CD4-positive, alpha-beta T cell treated with Interleukin-2 at 100 ng/mL for 4 hours (primary cell): ENCODE results near the gene BBS5.
"Not testable (repeated sequence)": the region's sequence is repeated elsewhere in the genome, so short reads cannot be mapped to it uniquely, and the experiment has no call there.

ENCODE experiments used
- DNase-seq: peaks from one replicate; pipeline ENCODE4 v3.0.0-alpha.2; 2020; ENCODE audit warnings: low spot score

Gene BBS5

DNA sequence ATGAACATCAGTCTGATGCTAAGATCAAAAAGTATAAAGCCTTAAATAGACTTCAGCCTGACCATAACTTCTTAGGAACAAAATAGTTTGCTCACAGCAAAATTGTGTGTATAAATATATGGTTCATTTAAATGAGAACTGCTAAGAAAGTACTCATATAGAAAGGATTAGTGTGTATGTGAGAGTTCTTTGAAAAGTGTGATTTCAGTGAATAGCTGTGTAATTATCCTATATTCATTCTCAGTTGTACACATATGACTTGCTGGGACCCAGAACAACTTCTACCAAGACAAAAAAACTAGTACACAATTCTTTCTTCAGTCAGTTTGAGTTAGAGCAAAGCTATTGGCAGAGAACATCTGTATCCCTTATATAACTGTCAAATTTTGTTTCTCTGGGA lies 7.2 kb downstream of the BBS5 start:
- no peak for DNase-seq

DNA sequence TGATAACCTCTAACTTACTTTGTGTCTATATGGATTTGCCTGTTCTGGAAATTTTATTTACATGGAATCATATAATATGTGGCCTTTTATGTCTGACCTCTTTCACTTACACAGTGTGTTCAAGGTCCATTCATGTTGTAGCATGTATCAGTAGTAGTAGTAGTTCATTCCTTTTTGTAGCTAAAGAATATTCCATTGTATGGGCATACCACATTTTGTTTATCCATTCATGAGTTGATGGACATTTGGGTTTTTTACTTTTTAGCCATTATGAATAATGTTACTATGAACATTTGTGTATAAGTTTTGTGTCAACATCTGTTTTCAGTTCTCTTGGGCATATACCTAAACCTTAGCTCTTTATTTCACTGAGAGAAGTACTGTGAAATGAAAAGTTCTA lies 11.5 kb downstream of the BBS5 start:
- no peak for DNase-seq

DNA sequence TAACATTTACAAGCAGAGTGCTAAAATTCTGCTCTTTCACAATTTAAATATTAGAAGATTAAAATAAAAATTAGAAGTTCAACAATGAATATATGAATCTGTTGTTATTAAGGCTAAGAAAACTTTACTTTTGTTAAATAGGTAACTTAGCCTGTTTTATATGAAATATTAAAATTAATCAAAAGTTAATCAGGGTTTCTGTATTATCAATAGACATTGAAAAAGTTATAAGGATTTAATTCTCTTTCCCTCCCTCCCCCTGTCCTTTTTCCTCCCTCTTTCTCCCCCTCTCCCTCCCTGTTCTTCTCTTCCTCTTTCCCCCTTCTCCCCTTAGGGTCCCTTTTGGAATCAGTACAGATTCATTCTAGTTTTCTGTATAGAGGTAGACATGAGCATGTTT lies 12.1 kb downstream of the BBS5 start:
- DNase-seq = no peak

DNA sequence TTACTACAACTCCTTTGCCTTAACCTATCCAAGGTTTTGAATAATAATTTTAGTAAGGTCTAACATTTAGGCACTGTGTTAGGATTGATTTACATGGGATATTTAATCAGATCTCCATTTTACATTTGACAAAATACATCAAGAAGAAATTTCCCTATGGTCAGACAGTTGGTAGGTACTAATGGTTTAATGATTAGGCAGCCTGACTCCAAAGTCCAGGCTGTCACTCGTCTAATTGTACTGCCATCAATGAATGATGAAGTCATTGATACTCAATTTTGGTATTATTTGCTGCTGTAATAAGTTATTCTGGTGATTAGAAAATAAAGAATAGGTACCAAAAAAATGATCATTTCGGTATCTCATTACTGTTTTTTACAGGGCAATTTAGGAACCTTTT lies 14.1 kb downstream of the BBS5 start:
- no peak for DNase-seq

DNA sequence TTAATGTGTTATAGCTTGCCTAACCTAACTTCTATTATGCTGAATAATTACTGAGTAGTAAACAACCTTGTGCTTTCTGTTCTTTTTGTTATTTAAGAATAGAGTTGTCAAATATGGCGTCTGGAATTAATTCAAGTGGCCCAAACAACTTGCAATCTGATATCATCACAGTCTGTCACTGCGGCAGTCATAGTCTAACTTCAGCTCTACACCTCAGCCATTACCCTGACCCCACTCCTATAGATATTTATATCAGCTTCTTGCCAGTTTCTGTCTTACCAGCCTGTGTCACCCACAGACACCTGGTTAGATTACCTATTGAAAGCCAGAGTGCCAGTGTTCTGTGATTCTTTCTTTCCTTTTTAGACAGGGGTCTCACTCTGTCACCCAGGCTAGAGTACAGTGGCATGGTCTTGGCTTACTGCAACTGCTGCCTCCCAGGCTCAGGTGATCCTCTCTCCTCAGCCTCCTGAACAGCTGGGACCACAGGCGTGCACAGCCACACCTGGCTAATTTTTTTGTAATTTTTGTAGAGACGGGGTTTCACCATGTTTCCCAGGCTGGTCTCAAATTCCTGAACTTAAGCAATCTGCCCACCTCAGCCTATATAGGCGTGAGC lies 16.1 kb downstream of the BBS5 start:
- DNase-seq = no peak

GRCh38 chr2:169504651-169505050 lies 25.4 kb downstream of the BBS5 start:
- no peak for DNase-seq

GRCh38 chr2:169507698-169508097 lies 28.4 kb downstream of the BBS5 start:
- DNase-seq = no peak

- DNase-seq = no peak
These were observed 30.1 kb downstream of the BBS5 start, which contains the start of gene KLHL41 for GRCh38 chr2:169509298-169509885. TSS of gene KLHL41 (plus strand) at chr2:169509702. CDS start at chr2:169509779, 77 bp downstream.

DNA sequence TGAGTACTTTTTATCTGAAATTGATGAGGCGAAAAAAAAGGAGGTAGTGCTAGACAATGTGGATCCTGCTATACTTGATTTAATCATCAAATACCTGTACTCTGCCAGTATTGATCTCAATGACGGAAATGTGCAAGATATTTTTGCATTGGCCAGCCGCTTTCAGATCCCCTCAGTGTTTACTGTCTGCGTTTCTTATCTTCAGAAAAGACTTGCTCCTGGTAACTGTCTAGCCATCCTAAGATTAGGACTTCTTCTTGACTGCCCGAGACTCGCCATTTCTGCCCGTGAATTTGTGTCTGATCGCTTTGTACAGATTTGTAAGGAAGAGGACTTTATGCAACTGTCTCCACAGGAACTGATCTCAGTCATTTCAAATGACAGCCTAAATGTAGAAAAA lies 30.7 kb downstream of the BBS5 start:
- no peak for DNase-seq

GRCh38 chr2:169510496-169510895 lies 31.2 kb downstream of the BBS5 start:
- DNase-seq = no peak

- no peak for DNase-seq
These were observed 32.5 kb downstream of the BBS5 start for GRCh38 chr2:169511818-169512217.

DNA sequence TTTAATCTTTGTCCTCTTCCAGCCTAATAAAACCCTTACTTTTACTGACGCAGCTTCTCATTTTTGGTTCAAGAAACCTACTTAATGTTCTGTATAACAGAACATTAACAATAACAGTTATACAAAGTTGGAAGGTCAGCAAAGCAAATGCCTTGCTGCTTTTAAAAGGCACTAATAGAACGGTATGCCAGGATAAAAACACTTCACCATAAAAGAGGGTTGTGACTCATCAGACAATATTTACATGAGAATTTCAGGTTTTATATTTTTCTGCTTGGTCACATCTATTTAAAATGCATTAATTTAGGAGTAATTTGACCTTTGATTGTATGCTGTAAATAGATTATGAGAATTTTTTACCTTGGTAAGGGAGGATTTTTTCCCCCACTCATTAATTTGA lies 33.2 kb downstream of the BBS5 start:
- no peak for DNase-seq

- DNase-seq = no peak
These were observed 33.8 kb downstream of the BBS5 start for GRCh38 chr2:169513094-169513493.

DNA sequence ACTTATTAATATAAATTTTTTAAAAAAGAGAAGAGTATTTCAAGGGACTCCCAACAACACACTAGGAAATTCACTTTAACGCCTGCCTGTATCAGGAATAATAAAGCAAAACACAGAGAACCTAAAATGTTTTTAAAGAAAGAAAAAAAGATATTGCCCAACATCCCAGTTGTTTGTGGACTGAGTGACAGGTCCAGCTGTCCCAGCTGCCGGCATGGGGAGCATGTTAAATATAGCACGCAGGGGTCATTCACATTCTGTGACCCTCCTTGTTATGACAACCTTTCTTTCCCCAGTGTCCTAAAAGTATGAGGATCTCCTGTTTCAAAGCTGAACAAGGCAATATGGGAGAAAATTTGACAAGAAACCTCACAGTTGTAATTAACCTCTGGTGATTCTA lies 34.6 kb downstream of the BBS5 start:
- no peak for DNase-seq

- not testable (repeated sequence) for DNase-seq
These were observed 35.5 kb downstream of the BBS5 start for GRCh38 chr2:169514758-169515157.

DNA sequence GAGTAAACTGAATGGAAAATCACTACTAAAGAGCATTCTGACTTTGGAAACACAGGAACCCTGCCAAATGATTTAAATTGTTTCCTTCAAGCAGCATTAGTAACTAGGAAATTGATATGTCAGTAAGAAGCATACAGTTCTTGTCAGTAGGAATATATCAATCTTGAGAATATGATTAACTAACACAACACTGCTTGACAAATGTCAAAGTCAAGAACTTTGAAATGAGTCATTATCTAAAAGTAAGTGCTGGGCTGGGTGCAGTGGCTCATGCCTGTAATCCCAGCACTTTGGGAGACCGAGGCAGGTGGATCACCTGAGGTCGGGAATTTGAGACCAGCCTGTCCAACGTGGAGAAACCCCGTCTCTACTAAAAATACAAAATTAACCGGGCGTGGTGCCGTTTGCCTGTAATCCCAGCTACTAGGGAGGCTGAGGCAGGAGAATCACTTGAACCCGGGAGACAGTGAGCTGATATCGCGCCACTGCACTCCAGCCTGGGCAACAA lies 37.2 kb downstream of the BBS5 start:
- DNase-seq = not testable (repeated sequence)

- DNase-seq = no peak
These were observed 41.6 kb downstream of the BBS5 start for GRCh38 chr2:169520896-169521295.

GRCh38 chr2:169523681-169524080 lies 44.4 kb downstream of the BBS5 start:
- no peak for DNase-seq

DNA sequence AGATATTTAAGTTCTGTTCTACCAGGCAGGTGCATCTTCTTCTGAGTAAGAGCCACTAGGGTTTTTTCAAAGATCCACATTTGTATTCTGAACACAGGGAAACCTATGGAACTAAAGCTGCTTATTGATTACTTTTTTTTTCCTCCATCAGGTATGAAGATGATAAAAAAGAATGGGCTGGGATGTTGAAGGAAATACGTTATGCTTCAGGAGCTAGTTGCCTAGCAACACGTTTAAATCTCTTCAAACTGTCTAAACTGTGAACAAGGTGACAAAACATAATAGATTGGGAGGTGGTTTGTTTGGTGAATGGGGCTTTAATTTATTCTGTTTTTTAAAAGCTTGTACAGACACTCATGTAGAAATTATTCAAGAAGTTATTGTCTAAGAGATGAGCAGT lies 46.1 kb downstream of the BBS5 start:
- no peak for DNase-seq

DNA sequence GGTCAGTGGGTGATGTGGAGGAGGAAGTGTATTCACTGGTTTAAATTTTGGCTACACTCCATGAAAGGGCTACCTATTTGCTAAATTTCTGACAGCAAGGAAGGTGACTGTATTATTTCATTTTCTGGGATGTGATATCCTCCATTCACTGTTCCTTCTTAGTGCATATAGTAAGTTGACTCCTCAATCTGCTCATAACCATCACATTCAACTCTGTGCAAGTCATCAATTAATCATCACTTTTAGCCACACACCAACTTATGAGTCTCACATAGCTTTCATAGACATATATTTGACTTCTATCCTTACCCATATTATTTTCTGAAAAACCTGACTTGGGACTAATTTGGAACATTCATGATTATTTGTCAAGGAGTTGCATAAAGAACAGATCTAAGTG lies 47.2 kb downstream of the BBS5 start:
- DNase-seq = no peak

- peak; percentile 75 for DNase-seq
These were observed 49.0 kb downstream of the BBS5 start for GRCh38 chr2:169528271-169528701.

- not testable (repeated sequence) for DNase-seq
These were observed 60.2 kb downstream of the BBS5 start for GRCh38 chr2:169539460-169539859.

GRCh38 chr2:169540146-169540545 lies 60.9 kb downstream of the BBS5 start:
- DNase-seq = no peak

- no peak for DNase-seq
These were observed 63.1 kb downstream of the BBS5 start for GRCh38 chr2:169542433-169542832.
